Osteocyte (in vitro differentiated cells): ENCODE results near the gene SLC38A7. TPM values are rescaled to one million over a fixed set of nuclear protein-coding genes. Genes with fewer than 3 reads are reported as not detected.
"Not testable (repeated sequence)": the region's sequence is repeated elsewhere in the genome, so short reads cannot be mapped to it uniquely, and the experiment has no call there.

Experiments
- DNase-seq: peaks from one replicate; pipeline ENCODE4 v3.0.0; 2021; ENCODE audit warnings: mixed read lengths; ENCODE audit not compliant: unreplicated experiment; ENCODE audit errors: extremely low spot score
- H3K27ac Mint-ChIP-seq: one replicate; pipeline ENCODE4 v1.8.0; 2021; ENCODE audit warnings: mild to moderate bottlenecking, mixed read lengths; ENCODE audit not compliant: unreplicated experiment
- H3K27me3 Mint-ChIP-seq: one replicate; pipeline ENCODE4 v1.8.0; 2021; ENCODE audit warnings: mixed read lengths; ENCODE audit not compliant: unreplicated experiment
- H3K36me3 Mint-ChIP-seq: one replicate; pipeline ENCODE4 v1.8.0; 2021; ENCODE audit warnings: mixed read lengths; ENCODE audit not compliant: unreplicated experiment
- H3K4me1 Mint-ChIP-seq: one replicate; pipeline ENCODE4 v1.8.0; 2021; ENCODE audit warnings: mixed read lengths; ENCODE audit not compliant: unreplicated experiment
- H3K4me3 Mint-ChIP-seq: one replicate; pipeline ENCODE4 v1.8.0; 2021; ENCODE audit warnings: mild to moderate bottlenecking, moderate library complexity, mixed read lengths; ENCODE audit not compliant: unreplicated experiment
- H3K9me3 Mint-ChIP-seq: one replicate; pipeline ENCODE4 v1.8.0; 2021; ENCODE audit warnings: mixed read lengths; ENCODE audit not compliant: unreplicated experiment
- total RNA-seq: library from RNA; stranded (reverse); gene quantifications from 2 replicates; pipeline ENCODE4 v1.2.1, GENCODE V29; 2021
- TF ChIP-seq, protein P1 (sequence below): fragments of 200-600 bp; sonication (generic); IDR thresholded peaks from 2 replicates; pipeline ENCODE4 v1.5.0; 2021; ENCODE audit warnings: antibody characterized with exemption, mild to moderate bottlenecking, moderate library complexity

SLC38A7 gene
- total RNA-seq, 1 donor from 2014 or later, result 54.5 TPM

DNA sequence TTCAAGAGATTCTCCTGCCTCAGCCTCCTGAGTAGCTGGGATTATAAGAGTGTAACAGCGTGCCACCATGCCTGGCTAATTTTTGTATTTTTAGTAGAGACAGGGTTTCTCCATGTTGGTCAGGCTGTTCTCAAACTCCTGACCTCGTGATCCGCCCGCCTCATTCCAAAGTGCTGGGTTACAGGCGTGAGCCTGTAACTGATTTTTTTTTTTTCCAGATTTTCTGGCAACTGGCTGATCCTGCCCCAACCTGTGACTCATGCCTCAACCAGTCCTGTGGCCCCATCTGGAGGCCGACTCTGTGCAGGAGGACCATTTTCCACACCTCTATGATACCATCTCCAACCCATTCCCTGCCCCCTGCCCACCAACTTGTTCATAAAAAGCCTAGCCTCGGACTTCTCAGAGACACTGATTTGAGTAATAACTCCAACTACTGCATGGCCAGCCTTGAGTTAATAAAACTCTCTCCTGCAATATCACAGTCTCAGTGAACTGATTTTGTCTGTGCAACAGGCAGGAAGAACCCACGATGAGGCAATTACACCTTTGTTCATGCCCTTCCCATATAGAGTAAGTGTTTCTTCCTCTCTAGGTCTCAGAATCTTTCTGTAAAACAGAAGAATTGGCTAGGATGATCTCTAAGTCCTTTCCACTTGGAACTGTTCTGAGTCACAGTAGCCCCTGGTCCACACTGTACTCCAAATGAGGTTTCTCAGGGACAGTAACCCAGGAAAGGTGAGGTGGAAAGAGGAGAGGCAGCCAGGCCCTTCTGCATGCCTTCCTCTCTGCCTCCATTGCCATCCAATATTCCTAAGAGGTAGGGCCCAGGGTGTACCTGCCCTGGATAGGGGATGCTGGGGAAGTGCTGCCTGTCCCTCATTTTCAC, 46.2 kb downstream of the SLC38A7 start:
- Mint-ChIP-seq H3K27me3 (no peaks in the 10 kb centered on the region), H3K36me3 (no peaks in the 10 kb centered on the region), H3K4me1 (peaks cover 7% of the 10 kb centered on the region), H3K9me3 (no peaks in the 10 kb centered on the region), H3K4me3 (no peak overlapping the region), H3K27ac (no peak overlapping the region)
- TF ChIP-seq, protein P1, sequence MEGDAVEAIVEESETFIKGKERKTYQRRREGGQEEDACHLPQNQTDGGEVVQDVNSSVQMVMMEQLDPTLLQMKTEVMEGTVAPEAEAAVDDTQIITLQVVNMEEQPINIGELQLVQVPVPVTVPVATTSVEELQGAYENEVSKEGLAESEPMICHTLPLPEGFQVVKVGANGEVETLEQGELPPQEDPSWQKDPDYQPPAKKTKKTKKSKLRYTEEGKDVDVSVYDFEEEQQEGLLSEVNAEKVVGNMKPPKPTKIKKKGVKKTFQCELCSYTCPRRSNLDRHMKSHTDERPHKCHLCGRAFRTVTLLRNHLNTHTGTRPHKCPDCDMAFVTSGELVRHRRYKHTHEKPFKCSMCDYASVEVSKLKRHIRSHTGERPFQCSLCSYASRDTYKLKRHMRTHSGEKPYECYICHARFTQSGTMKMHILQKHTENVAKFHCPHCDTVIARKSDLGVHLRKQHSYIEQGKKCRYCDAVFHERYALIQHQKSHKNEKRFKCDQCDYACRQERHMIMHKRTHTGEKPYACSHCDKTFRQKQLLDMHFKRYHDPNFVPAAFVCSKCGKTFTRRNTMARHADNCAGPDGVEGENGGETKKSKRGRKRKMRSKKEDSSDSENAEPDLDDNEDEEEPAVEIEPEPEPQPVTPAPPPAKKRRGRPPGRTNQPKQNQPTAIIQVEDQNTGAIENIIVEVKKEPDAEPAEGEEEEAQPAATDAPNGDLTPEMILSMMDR, result peak; percentile 53
- DNase-seq, result no peak

DNA sequence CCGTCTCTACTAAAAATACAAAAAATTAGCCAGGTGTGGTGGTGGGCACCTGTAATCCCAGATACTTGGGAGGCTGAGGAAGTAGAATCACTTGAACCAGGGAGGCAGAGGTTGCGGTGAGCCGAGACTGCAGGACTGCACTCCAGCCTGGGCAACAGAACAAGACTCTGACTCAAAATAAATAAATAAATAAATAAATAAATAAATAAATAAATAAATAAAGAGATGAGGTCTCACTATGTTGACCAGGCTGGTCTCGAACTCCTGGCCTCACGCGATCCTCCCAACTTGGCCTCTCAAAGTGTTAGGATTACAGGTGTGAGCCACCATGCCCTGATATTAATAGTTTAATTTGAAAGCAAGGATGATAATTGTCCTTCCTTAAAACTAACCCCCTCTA, 47.5 kb downstream of the SLC38A7 start:
- not testable (repeated sequence) for H3K36me3 Mint-ChIP-seq, H3K27me3 Mint-ChIP-seq, H3K9me3 Mint-ChIP-seq, H3K27ac Mint-ChIP-seq, H3K4me3 Mint-ChIP-seq, H3K4me1 Mint-ChIP-seq, DNase-seq

DNA sequence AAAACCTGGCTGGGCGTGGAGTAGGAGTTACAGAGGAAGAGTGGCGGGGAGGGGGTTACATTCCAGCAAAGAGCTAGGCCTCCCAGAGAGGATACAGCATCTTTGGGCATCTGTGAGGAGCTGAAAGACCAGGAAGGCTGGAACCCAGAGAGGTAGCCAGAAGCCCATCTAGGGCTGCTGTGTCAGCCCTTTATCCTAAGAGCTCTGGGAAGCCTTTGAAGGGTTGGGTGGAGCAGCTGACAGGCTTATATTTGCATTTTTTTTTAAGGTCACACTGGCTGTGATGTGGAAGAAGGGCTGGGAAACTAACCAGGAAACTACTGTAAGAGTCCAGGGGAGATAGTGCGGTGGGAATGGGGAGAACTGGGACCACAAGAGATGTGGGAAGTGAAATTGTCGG, 48.1 kb downstream of the SLC38A7 start:
- TF ChIP-seq, protein P1, result no peak
- no peaks in the 10 kb centered on the region for H3K9me3 Mint-ChIP-seq
- DNase-seq, result no peak
- no peaks in the 10 kb centered on the region for H3K36me3 Mint-ChIP-seq
- H3K4me3 Mint-ChIP-seq, result no peak overlapping the region
- no peaks in the 10 kb centered on the region for H3K27me3 Mint-ChIP-seq
- H3K27ac Mint-ChIP-seq, result no peak overlapping the region
- peaks cover 8% of the 10 kb centered on the region for H3K4me1 Mint-ChIP-seq

DNA sequence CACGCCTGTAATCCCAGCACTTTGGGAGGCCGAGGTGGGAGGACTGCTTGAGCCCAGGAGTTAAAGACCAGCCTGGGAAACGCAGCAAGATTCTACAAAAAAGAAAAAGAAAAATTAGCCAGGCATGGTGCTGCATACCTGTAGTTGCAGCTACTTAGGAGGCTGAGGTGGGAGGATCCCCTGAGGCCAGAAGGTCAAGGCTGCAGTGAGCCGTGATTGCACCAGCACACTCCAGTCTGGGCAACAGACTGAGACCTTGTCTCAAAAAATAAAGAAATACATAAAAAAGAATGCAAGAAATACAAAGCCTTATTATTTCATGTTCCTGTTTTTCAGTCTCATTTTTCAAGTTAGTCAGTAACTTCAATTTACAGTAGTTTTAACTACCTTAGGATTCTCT, 49.1 kb downstream of the SLC38A7 start:
- H3K4me1 Mint-ChIP-seq, result peaks cover 11% of the 10 kb centered on the region
- no peaks in the 10 kb centered on the region for H3K9me3 Mint-ChIP-seq
- H3K4me3 Mint-ChIP-seq, result no peak overlapping the region
- H3K27ac Mint-ChIP-seq, result no peak overlapping the region
- TF ChIP-seq, protein P1, result no peak
- no peaks in the 10 kb centered on the region for H3K36me3 Mint-ChIP-seq
- no peaks in the 10 kb centered on the region for H3K27me3 Mint-ChIP-seq
- DNase-seq, result no peak

DNA sequence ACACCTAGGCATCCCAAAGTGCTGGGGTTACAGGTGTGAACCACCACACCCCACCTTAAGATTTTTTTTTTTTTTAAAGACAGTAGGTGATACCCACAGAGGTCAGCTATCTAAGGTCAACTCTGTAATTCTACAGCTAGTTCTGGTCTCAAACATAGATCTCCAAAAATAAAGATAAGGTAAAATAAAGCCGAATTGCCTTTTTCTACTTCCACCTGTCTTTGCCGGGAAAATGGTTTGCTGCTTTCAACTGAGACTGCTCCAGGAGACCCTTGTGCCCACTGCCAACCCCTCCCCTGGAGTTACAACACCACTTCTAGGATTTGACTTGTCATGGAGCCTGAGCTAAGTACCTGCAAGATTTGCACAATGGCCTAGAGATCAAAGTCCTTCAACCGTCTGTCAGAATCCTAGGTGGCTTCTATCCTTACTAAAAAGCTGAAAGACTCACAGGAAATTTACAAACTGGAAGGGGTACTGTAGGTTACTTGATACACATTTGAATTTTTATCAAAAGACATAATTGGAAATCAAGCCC, 50.2 kb downstream of the SLC38A7 start:
- Mint-ChIP-seq H3K9me3 (no peaks in the 10 kb centered on the region), H3K36me3 (no peaks in the 10 kb centered on the region), H3K4me3 (no peak overlapping the region), H3K27ac (no peak overlapping the region), H3K27me3 (no peaks in the 10 kb centered on the region), H3K4me1 (peaks cover 12% of the 10 kb centered on the region)
- TF ChIP-seq, protein P1, result no peak
- no peak for DNase-seq
